T-helper 1 cell treated with Interleukin-12 subunit alpha and Interleukin-12 subunit beta and Interleukin-4 antibody, amounts not matched to agents 30 μg/mL and 1 μg/mL, for 36 hours (primary cell): Measurements from ENCODE around the gene HDGFL1.

Experiments
- H3K27ac Mint-ChIP-seq: one replicate; pipeline ENCODE4 v1.8.0; 2021; ENCODE audit warnings: mild to moderate bottlenecking, mixed read lengths
- H3K27me3 Mint-ChIP-seq: one replicate; pipeline ENCODE4 v1.8.0; 2021; ENCODE audit warnings: low read depth, mixed read lengths
- H3K36me3 Mint-ChIP-seq: one replicate; pipeline ENCODE4 v1.8.0; 2021; ENCODE audit warnings: low read depth, mixed read lengths
- H3K4me1 Mint-ChIP-seq: one replicate; pipeline ENCODE4 v1.8.0; 2021; ENCODE audit warnings: low read depth, mixed read lengths
- H3K4me3 Mint-ChIP-seq: one replicate; pipeline ENCODE4 v1.8.0; 2021; ENCODE audit warnings: mild to moderate bottlenecking, moderate library complexity, mixed read lengths
- H3K9me3 Mint-ChIP-seq: one replicate; pipeline ENCODE4 v1.8.0; 2021; ENCODE audit warnings: mixed read lengths

HDGFL1 gene

DNA sequence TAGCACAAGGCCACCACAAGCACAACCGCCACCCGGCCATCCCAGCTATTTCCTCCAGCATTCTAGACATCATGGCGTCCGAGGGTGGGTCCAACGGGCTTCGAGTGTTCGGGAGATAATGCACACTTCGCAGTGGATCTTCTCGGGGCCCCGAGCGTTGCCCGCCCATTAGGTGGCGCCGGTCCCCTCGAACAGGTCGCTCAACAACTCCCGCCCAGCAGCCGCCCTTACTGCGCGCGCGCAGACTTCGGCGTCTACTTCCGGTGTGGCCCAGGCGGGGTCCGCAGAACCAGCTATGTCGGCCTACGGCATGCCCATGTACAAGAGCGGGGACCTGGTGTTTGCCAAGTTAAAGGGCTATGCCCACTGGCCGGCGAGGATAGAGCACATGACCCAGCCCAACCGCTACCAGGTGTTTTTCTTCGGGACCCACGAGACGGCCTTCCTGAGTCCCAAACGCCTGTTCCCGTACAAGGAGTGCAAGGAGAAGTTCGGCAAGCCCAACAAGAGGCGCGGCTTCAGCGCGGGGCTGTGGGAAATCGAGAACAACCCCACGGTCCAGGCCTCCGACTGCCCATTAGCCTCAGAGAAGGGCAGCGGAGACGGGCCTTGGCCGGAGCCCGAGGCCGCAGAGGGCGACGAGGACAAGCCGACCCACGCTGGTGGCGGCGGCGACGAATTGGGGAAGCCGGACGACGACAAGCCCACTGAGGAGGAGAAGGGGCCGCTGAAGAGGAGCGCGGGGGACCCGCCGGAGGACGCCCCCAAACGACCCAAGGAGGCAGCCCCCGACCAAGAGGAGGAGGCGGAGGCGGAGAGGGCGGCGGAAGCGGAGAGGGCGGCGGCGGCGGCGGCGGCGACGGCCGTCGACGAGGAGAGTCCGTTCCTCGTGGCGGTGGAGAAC is at the start of gene HDGFL1:
Gene HDGFL1 (plus strand): TSS at position 286 of the 904 bp plus-strand sequence. CDS start 10 bp downstream, at position 296.
- Mint-ChIP-seq H3K4me3 (no peak within 1 kb of the TSS), H3K9me3 (peaks cover 3% of the 10 kb centered on the region), H3K27me3 (no peaks in the 10 kb centered on the region), H3K36me3 (no peaks in the 10 kb centered on the region), H3K27ac (no peak within 1 kb of the TSS), H3K4me1 (no peaks in the 10 kb centered on the region)

DNA sequence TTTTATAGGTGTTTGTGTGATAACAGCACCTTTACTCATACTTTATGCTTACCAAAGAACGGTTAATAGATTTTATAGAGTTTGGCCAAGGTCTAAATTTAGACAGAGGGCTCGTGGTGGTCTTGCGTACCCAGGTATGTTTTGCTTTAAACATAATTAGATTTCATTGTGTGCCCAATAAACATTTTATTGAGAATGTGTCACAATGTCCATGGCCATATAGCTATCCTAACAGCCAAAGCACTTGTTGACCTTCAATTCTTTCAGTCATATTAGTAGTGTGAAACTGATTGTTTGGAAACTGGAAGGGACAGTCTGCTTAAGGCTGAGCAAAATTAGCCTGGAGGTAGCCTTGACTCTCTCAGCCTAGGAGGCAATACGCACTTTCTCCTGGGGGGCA is 48.3 kb upstream of the HDGFL1 start:
- H3K9me3 Mint-ChIP-seq, result peaks cover 3% of the 10 kb centered on the region
- no peaks in the 10 kb centered on the region for H3K36me3 Mint-ChIP-seq

DNA sequence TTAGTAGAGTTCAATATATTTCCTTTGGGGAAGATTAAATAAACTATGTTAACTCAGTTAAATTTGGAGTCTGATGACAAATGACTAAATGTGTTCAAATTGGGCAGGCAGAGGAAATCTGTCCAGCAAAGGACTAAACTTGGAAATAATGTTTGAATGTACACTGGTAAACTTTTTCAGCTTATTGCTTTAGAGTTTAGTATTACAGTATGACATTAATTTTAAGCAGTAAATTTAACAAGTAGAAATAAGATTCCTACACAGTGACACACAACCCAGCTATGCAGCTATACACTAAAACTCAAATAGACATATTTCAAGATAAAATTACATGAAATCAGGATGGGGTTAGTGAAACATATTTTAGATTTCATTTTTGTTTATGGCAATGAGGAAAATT is 42.6 kb upstream of the HDGFL1 start:
- H3K27me3 Mint-ChIP-seq, result no peaks in the 10 kb centered on the region
- H3K4me1 Mint-ChIP-seq, result no peaks in the 10 kb centered on the region
- no peak overlapping the region for H3K27ac Mint-ChIP-seq
- H3K4me3 Mint-ChIP-seq, result no peak overlapping the region
- no peaks in the 10 kb centered on the region for H3K36me3 Mint-ChIP-seq
- peaks cover 3% of the 10 kb centered on the region for H3K9me3 Mint-ChIP-seq

More for the DNA sequence above, 48.3 kb upstream of the HDGFL1 start:
- Mint-ChIP-seq H3K4me1 (no peaks in the 10 kb centered on the region), H3K27ac (no peak overlapping the region), H3K4me3 (no peak overlapping the region), H3K27me3 (no peaks in the 10 kb centered on the region)

DNA sequence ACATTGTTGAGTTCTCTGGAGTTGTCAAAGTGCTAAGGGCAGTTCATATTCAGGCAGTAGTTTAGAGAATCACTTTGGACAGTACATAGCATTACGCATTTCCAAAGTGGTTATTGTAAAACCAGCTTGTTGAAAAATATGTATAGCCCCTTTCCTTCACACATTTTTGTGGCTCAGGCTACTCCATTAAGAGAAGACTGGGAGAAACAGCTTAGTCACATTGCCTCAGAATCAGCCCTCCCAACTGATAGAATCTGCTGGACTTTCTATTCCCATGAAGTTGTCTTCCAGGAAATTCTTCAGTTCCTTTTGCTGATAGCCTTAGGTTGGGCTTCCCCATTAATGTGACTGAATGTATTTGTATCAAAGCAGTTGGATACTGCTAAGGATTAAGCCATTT is 39.5 kb upstream of the HDGFL1 start:
- H3K27ac Mint-ChIP-seq, result no peak overlapping the region
- H3K9me3 Mint-ChIP-seq, result no peaks in the 10 kb centered on the region
- H3K4me1 Mint-ChIP-seq, result no peaks in the 10 kb centered on the region
- H3K4me3 Mint-ChIP-seq, result no peak overlapping the region
- no peaks in the 10 kb centered on the region for H3K27me3 Mint-ChIP-seq
- H3K36me3 Mint-ChIP-seq, result no peaks in the 10 kb centered on the region

DNA sequence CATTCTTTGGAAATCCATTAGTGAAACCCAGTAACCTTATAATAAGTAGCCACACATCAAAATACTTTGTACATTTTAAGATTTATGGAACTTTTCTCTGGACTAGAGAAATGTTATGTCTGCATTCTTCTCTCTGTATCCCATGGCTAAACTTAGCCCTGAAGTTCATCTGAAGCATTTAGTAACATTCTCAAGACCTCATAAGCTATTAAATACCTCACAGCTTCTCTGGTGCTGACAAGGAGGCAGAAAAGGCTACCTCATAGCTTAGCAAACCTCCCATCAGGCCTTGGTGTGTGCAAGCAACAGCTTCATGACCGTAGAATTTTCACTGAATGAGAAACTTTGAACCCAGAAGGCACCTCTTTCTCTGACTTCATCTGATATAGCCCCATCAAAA is 38.9 kb upstream of the HDGFL1 start:
- Mint-ChIP-seq H3K9me3 (no peaks in the 10 kb centered on the region), H3K27ac (no peak overlapping the region), H3K27me3 (no peaks in the 10 kb centered on the region), H3K4me1 (no peaks in the 10 kb centered on the region), H3K36me3 (no peaks in the 10 kb centered on the region), H3K4me3 (no peak overlapping the region)

DNA sequence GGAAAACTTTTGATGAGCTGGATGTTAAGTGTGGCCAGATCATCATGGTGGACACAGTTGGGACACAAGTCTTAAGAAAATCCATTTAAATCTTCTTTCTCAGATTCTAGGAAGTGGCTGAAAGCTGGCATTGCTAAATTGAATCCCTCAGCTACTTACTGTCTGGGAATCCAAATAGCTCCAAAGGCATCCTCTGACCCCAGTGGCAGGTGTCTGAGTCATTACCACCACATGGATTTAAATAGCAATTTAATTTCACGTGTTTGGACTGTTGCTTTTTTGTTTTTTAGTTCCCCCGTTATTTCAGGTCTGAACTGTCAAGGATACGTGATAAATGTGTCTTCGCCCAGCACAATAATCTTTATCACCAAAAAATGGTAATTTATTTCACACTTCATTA is 33.2 kb upstream of the HDGFL1 start:
- no peak overlapping the region for H3K27ac Mint-ChIP-seq
- H3K4me3 Mint-ChIP-seq, result no peak overlapping the region
- H3K36me3 Mint-ChIP-seq, result no peaks in the 10 kb centered on the region
- H3K4me1 Mint-ChIP-seq, result no peaks in the 10 kb centered on the region
- no peaks in the 10 kb centered on the region for H3K9me3 Mint-ChIP-seq
- no peaks in the 10 kb centered on the region for H3K27me3 Mint-ChIP-seq

DNA sequence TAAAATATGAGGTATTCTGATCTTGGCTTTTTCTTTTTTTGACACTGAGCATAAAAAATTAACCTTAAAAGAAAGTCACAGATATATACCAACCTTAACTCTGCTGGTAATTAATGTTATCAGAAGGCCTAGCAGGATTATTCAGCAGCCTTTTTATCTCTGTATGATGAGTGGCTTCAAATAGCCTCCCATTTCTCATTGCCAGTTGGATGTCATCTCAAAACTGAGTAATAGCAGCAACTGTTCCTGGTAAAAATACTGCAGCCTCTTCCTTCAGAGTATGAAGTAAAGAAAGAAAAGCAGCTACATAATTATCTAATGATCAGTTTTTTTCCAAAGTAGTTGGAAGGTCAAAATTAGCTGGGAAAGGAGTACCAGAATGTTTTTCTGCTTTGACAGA is 24.9 kb upstream of the HDGFL1 start:
- Mint-ChIP-seq H3K4me1 (no peaks in the 10 kb centered on the region), H3K4me3 (no peak overlapping the region), H3K36me3 (no peaks in the 10 kb centered on the region), H3K27me3 (no peaks in the 10 kb centered on the region), H3K27ac (no peak overlapping the region), H3K9me3 (no peaks in the 10 kb centered on the region)

DNA sequence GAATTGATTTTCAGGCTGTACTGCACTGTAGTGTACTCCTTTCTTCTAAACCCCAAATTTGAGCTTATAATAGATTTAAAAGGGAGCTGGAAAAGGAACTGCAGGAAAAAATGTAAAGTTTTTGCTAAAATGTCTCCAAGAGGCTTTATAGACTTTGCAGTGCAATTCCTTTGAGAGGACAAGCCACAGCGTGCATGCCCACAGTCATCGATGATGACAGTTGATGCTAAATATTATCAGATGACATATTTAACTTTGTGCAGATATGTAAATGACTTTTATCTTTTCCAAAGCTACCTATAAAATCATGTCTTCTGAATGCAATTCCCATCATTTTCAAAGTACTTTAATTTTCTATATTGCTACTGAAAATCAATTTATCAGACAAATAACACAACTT is 24.3 kb upstream of the HDGFL1 start:
- Mint-ChIP-seq H3K9me3 (no peaks in the 10 kb centered on the region), H3K4me3 (no peak overlapping the region), H3K27ac (no peak overlapping the region), H3K27me3 (no peaks in the 10 kb centered on the region), H3K4me1 (no peaks in the 10 kb centered on the region), H3K36me3 (no peaks in the 10 kb centered on the region)

DNA sequence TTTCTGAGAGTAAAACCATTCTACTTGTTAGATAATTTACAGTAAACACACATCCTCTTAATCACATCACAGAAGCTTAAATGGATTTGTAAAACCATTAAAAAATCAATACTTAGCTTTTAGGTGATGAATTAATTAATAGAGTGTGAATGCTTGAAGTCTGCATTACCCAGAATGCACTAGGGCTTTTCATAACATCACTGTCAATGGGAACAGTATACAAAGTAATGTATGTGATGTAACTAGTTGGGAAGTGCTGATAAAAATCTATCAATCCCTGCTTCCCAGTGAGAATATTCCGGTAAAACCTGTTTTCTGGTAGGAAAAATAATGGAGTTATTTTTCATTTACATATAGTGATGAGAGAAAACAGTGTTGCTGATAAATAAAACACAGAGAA is 23.1 kb upstream of the HDGFL1 start:
- H3K4me1 Mint-ChIP-seq, result no peaks in the 10 kb centered on the region
- no peaks in the 10 kb centered on the region for H3K36me3 Mint-ChIP-seq
- H3K27ac Mint-ChIP-seq, result no peak overlapping the region
- H3K4me3 Mint-ChIP-seq, result no peak overlapping the region
- H3K27me3 Mint-ChIP-seq, result no peaks in the 10 kb centered on the region
- no peaks in the 10 kb centered on the region for H3K9me3 Mint-ChIP-seq

DNA sequence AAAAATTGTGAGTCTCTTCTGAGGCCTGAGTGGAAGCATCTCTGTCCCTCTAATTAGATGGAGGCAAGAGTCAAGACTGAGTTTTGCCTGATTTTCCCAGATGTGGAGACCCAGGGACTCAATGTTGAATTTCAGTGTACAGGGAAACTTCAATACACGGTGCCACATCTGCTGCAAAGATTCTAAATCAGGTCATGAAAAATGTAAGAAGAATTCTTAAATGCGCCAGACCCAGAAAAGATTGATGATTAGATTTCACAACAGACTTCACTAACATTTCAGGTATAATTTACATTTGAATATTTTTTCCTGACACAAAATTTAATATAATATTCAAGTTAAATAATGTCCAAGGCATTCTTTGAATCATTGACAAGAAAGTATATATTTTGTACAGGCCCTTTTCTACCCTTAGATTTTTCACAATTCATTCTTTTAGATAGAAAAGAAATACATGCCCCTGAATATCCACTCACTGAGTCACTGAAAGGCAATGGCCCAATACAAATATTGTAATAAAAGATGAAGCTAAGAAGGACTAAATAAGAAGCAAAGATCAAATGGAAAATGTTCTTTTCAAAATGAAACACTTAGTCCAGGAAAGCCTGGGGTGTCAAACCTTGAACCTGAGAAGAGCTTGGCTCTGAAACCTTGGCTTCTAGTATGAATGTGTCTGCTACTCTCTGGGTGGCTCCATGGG is 18.2 kb upstream of the HDGFL1 start:
- Mint-ChIP-seq H3K27ac (no peak overlapping the region), H3K9me3 (no peaks in the 10 kb centered on the region), H3K27me3 (no peaks in the 10 kb centered on the region), H3K4me1 (no peaks in the 10 kb centered on the region), H3K36me3 (no peaks in the 10 kb centered on the region), H3K4me3 (no peak overlapping the region)

DNA sequence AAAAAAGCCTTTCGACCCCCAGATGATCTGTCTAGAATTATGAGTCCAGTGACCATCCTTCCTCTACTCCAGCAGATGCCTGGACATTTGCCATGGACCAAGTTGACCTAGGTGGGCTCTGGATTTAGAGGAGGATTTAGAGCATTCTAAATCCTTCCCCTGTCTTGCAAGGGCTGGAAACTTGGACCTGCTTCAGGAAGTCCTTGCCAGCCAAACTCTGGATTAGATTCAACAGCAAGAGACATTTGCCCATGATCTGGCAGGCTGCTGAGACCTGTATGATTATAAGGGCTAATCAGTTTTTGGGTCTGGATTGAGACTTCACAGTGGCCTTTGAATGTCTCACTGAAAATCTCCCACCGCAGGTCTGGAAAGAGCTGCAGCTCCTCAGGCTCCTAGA is 13.1 kb upstream of the HDGFL1 start:
- Mint-ChIP-seq H3K27me3 (no peaks in the 10 kb centered on the region), H3K27ac (no peak overlapping the region), H3K36me3 (no peaks in the 10 kb centered on the region), H3K4me1 (no peaks in the 10 kb centered on the region), H3K9me3 (no peaks in the 10 kb centered on the region), H3K4me3 (no peak overlapping the region)

DNA sequence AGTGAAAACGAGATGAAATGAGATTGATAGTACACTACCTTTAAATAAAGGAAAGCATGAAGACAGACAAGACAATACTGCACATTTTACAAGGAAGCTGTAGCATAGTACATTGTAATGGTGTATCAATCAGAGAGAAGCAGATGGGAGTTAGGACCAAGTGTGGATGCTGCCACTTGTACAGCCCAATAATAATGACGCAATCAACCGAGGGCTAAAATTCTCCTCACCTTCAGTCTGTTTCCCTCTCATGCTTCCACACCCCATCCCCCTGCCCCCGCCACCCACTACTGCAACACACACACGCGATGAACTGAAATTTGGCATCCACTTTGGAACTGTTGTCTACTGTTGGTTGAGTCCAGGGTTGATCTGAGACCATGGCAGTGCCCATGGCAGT is 12.4 kb upstream of the HDGFL1 start:
- no peaks in the 10 kb centered on the region for H3K27me3 Mint-ChIP-seq
- H3K4me1 Mint-ChIP-seq, result no peaks in the 10 kb centered on the region
- H3K36me3 Mint-ChIP-seq, result no peaks in the 10 kb centered on the region
- H3K27ac Mint-ChIP-seq, result no peak overlapping the region
- H3K4me3 Mint-ChIP-seq, result no peak overlapping the region
- H3K9me3 Mint-ChIP-seq, result no peaks in the 10 kb centered on the region

DNA sequence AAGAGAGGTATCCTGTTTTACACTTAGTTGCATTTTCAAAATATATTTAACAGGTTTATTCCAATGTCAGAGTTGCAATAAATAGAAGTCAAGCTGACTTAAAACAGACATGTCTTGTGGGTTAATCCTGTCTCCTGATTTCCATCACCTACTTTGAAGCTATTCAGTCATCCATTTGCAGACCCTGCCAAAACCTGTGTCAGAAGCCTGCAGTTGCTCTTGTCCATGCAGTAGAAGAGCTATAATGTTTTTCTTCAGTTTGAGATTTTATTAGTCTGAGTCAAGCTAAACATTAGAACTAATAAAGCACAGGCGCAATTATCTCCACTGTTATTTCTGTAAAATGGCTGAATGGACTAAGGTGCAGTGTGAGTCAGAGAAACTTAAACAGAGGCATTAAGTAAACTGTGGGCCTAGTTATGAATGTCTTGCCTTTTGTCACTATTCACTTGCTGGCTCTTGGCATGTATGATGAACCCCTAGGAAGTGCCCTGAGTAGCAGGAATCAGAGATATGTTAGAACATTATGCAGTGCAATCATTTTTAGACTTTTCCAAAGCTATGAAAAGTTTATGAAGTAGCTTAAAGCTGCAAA is 11.0 kb upstream of the HDGFL1 start:
- H3K4me3 Mint-ChIP-seq, result no peak overlapping the region
- H3K9me3 Mint-ChIP-seq, result no peaks in the 10 kb centered on the region
- H3K27me3 Mint-ChIP-seq, result no peaks in the 10 kb centered on the region
- H3K4me1 Mint-ChIP-seq, result no peaks in the 10 kb centered on the region
- H3K27ac Mint-ChIP-seq, result no peak overlapping the region
- H3K36me3 Mint-ChIP-seq, result no peaks in the 10 kb centered on the region

DNA sequence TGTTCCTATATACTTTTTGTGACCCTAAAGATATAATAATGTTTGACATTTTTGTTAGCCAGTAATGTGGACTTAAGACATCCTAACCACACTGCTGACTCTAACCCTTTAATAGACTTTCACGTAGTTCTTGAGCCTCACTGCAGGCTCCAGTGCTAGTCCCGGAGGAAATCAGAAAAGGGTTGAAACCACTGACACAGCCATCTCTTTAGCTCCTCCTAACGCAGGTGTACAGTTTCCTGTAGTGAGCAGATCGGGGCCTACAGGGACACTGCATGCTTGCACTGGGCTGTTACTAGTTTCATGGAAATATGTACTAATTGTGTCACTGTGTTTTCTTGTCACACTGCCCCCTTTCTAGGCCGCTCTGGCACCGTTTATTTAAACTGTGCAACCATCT is 512 bp upstream of the HDGFL1 start:
- Mint-ChIP-seq H3K9me3 (peaks cover 3% of the 10 kb centered on the region), H3K4me3 (no peak overlapping the region), H3K4me1 (no peaks in the 10 kb centered on the region), H3K27ac (no peak overlapping the region), H3K36me3 (no peaks in the 10 kb centered on the region), H3K27me3 (no peaks in the 10 kb centered on the region)

DNA sequence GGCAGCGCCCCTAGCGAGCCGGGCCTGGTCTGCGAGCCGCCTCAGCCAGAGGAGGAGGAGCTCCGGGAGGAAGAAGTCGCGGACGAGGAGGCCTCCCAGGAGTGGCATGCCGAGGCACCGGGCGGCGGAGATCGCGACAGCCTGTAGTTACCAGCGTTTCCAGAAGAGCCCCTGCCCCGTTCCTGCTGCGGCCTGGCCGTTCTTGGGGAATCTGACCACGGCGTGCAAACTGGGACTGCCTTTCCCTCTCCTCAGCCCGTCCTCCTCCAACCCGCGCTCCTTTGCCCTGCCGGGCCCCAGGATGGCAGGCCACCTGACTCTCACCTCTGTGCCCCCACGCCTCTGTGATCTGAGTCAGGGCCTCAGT is 802 bp downstream of the HDGFL1 start:
- Mint-ChIP-seq H3K27ac (no peak overlapping the region), H3K4me1 (no peaks in the 10 kb centered on the region), H3K36me3 (no peaks in the 10 kb centered on the region), H3K4me3 (no peak overlapping the region), H3K27me3 (no peaks in the 10 kb centered on the region), H3K9me3 (peaks cover 3% of the 10 kb centered on the region)
